Measurements from ENCODE around the gene IL3.

The IL3 gene

DNA sequence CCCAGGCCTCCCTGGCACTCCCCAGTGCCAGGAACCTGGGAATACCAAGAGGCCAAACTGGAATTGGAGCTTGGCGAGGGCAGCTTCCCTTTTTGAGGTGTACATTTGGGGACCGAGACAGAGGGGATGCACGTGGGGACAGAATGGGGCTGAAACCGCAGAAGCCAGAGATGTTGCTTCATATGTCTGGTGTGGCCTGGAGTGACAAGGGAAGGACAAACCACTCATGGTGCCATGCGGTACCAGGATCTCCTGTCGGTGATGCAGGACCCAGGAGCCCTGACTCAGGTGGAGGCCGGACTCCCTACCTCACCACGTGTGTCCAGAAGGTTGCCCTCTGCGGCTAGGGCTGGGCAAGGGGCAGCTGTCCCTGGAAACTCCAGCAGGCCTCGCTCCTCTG is 9.1 kb downstream of the IL3 start:
- FAIRE-seq (no peak), DNase-seq (ENCODE audit: insufficient read length, low spot score) (no peak)
- TF ChIP-seq, protein P1, sequence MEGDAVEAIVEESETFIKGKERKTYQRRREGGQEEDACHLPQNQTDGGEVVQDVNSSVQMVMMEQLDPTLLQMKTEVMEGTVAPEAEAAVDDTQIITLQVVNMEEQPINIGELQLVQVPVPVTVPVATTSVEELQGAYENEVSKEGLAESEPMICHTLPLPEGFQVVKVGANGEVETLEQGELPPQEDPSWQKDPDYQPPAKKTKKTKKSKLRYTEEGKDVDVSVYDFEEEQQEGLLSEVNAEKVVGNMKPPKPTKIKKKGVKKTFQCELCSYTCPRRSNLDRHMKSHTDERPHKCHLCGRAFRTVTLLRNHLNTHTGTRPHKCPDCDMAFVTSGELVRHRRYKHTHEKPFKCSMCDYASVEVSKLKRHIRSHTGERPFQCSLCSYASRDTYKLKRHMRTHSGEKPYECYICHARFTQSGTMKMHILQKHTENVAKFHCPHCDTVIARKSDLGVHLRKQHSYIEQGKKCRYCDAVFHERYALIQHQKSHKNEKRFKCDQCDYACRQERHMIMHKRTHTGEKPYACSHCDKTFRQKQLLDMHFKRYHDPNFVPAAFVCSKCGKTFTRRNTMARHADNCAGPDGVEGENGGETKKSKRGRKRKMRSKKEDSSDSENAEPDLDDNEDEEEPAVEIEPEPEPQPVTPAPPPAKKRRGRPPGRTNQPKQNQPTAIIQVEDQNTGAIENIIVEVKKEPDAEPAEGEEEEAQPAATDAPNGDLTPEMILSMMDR (IDR thresholded peaks at IDR 0.05; ENCODE audit: insufficient read depth, missing control alignments), result no peak

DNA sequence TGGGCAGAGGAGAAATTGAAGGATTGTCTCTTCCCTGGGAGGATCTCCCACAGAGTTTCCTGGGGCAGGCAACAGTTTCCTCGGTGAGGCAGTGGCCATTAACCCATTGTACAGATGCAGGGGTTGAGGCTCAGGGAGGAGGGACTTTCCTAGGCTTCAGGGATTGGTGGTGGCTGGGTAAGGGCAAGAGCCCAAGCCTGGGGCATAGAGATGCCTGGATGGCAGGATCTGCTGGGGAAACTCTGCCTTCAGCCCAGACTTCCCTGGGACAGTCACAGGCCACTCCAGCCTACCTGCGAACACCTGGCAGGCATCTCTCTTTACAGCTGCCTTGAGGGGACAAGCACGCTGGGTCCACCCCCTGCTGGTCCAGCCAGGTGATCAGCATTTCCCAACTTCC is 9.5 kb downstream of the IL3 start:
- DNase-seq (ENCODE audit: insufficient read length, low spot score) (no peak), FAIRE-seq (no peak)
- TF ChIP-seq, protein P1 (IDR thresholded peaks at IDR 0.05; ENCODE audit: insufficient read depth, missing control alignments), result no peak

DNA sequence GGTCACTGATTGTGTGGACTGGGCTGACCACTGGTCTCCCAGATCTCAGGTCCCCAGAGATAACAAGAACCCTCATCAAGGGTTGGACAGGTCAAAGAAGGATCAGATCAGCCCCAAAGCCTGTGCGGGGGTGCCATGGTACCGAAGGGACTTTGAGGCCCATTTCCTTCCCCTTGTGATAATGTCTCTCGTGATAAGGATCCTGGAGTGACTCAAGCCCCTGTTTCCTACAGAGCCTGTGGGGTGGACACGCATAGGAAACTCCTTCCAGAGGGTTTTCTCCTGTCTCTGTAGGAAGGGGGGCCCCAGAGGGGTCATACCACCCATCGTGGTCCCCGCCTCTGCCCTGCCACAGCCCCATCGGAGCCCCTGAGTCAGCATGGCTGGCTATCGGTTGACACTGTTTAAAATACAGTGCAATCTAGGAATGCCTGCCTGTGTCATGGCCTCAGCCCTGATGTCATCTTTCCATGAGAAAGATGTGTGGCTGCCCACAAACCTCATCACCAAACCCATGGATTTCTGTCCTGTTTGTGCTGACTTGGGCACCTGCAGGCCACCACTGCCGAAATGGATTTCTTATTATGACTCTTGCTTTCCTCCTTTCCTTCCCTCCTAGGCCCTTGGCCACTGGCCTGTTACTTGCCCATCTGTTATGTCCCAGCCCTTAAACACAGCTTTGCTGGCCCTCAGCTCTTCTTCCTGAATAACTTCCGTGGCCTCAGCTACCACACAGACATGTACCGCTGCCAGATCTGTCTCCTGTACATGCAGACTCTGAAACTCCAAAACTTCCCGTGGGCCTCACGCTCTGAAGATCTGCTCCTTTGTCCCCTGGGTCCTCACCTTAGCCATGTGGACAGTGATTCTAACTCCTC is 10.2 kb downstream of the IL3 start:
- TF ChIP-seq, protein P1 (IDR thresholded peaks at IDR 0.05; ENCODE audit: insufficient read depth, missing control alignments), result no peak
- no peak for DNase-seq (ENCODE audit: insufficient read length, low spot score)
- no peak for FAIRE-seq

DNA sequence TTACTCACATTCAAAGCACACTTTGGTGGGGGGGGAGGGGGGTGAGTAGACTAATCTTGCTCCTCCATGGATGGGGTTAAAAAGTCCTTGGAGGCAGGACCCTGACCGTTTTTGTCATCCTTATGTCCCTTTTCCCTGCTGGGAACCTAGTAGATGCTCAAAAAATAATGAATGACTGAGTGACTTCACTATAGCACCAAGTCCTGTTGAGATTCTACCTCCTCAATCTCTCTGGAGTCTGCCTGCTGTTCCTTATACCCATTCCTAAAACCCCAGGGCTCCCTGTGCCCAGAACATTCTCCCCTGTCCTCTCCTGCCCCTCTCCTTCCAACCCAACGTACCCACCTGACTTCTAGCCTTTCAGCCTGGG is 10.9 kb downstream of the IL3 start:
- DNase-seq (ENCODE audit: insufficient read length, low spot score) (no peak), FAIRE-seq (no peak)
- TF ChIP-seq, protein P1 (IDR thresholded peaks at IDR 0.05; ENCODE audit: insufficient read depth, missing control alignments), result no peak

DNA sequence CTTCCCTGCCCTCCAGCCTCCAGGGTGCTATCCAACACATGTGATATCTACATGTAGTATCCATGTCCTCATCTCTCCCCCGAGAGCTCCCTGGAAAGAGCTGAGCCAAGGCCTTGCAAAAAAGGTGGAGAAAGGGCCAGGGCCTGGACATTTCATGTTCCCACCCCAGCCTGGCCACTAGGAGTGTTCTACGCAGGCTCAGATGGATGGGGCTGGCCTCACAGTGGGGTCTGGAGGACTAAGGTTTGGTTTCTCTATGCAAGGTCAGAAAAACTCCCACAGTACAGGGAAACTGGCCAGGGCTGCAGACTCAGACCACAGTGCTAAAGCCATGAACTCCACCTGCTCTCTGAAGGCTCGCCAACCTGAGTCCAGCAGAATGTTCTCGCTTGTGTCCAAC is 11.6 kb downstream of the IL3 start:
- no peak for DNase-seq (ENCODE audit: insufficient read length, low spot score)
- TF ChIP-seq, protein P1 (IDR thresholded peaks at IDR 0.05; ENCODE audit: insufficient read depth, missing control alignments), result no peak
- FAIRE-seq, result no peak

DNA sequence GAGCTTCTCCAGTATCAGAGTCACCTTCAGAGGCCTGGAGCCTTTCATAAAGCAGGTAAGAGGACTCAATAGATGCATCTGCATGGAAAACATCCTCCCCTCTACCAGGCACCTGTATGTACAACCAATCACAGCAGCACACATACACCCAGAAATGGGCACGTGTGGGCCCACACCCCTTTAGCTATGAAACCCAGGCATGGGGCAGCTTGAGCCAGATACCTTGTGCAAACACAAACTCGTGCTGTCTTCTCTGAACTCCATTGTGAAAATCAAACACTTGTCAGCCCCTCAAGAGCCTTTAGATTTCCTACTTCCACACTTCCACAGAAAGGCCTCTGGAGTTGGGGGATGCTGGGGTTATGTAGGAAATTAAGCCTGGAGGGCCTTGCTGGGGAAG is 12.1 kb downstream of the IL3 start:
- TF ChIP-seq, protein P1 (IDR thresholded peaks at IDR 0.05; ENCODE audit: insufficient read depth, missing control alignments), result no peak
- no peak for DNase-seq (ENCODE audit: insufficient read length, low spot score)
- no peak for FAIRE-seq

All from D721Med (cell line).